Subcutaneous abdominal adipose tissue (tissue), 5 donors: ENCODE measurements around the gene ULK3.
A peak's percentile ranks its signal among the peaks of the same experiment; 100 is the strongest.

ENCODE experiments used
- H3K27ac ChIP-seq: one replicate; pipeline ENCODE4 v1.7.0; 2013; ENCODE audit warnings: low read depth, mild to moderate bottlenecking, inconsistent platforms, low read length, moderate library complexity
- H3K27me3 ChIP-seq, 5 donors: one replicate each; pipeline ENCODE4 v1.7.0; 2013; ENCODE audit warnings: low read length in 5 of 5, inconsistent platforms in 1 of 5; ENCODE audit not compliant: control insufficient read depth in 5 of 5, insufficient read depth in 4 of 5
- H3K36me3 ChIP-seq, 5 donors: one replicate each; pipeline ENCODE4 v1.7.0; 2013; ENCODE audit warnings: low read length in 5 of 5; ENCODE audit not compliant: control insufficient read depth in 5 of 5, insufficient read depth in 5 of 5
- H3K4me1 ChIP-seq, 5 donors: one replicate each; pipeline ENCODE4 v1.7.0; 2013; ENCODE audit warnings: low read length in 5 of 5, mild to moderate bottlenecking in 3 of 5, moderate library complexity in 1 of 5; ENCODE audit not compliant: control insufficient read depth in 5 of 5, insufficient read depth in 5 of 5
- H3K4me3 ChIP-seq, 5 donors: one replicate each; pipeline ENCODE4 v1.7.0; 2013; ENCODE audit warnings: low read length in 5 of 5, low read depth in 1 of 5
- H3K9ac ChIP-seq, 5 donors: one replicate each; pipeline ENCODE4 v1.7.0; 2013; ENCODE audit warnings: low read length in 5 of 5, mild to moderate bottlenecking in 4 of 5, moderate library complexity in 3 of 5
- H3K9me3 ChIP-seq, 5 donors: one replicate each; pipeline ENCODE4 v1.7.0; 2013; ENCODE audit warnings: low read length in 5 of 5; ENCODE audit not compliant: control insufficient read depth in 5 of 5
- donor health status: healthy.
- donor health status: healthy.
- donor health status: healthy.
- donor health status: healthy.
- donor health status: healthy.

The ULK3 gene

DNA sequence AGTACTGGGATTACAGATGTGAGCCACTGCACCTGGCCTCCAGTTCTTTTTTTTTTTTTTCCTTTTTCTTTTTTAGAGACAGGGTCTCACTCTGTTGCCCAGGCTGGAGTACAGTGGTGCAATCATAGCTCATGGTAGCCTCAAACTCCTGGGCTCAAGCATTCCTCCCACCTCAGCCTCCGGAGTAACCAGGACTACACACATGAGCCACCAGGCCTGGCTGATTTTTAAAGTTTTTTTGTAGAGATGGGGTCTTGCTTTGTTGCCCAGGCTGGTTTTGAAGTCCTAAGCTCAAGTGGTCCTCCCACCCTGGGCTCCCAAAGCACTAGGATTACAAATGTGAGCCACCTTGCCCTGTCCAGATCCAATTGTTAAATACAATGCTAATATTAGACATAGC lies 13.6 kb upstream of the ULK3 start:
- H3K27ac ChIP-seq = no peak overlapping the region
- peaks cover 3 to 36% (median 16%) of the 10 kb centered on the region in 5 donors for H3K4me1 ChIP-seq
- no peaks in the 10 kb centered on the region for H3K9me3 ChIP-seq
- H3K9ac ChIP-seq = no peak overlapping the region
- H3K4me3 ChIP-seq = no peak overlapping the region
- H3K27me3 ChIP-seq = no peaks in the 10 kb centered on the region
- H3K36me3 ChIP-seq = peaks cover 2 to 35% (median 30%) of the 10 kb centered on the region in 5 donors

DNA sequence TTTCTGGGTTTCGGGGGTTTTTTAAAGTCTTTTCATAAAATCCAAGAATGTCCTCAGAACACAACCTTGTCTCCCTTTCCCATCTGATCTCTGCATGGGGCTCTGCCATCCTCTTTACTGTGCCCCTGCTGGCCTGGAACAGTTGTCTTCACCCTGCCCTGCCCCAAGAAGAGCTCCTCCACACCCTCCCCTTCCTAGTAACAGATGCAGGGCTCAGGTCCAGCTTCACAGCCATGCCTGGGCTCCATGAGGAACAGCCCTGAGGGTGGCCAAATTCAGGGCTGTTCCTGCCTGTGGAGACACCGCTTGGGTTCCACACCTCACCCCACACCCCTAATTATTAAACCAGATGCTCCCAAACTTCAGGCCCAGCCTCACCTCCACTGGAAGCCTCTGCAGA lies 12.9 kb upstream of the ULK3 start:
- H3K36me3 ChIP-seq = peaks cover 3 to 42% (median 36%) of the 10 kb centered on the region in 5 donors

DNA sequence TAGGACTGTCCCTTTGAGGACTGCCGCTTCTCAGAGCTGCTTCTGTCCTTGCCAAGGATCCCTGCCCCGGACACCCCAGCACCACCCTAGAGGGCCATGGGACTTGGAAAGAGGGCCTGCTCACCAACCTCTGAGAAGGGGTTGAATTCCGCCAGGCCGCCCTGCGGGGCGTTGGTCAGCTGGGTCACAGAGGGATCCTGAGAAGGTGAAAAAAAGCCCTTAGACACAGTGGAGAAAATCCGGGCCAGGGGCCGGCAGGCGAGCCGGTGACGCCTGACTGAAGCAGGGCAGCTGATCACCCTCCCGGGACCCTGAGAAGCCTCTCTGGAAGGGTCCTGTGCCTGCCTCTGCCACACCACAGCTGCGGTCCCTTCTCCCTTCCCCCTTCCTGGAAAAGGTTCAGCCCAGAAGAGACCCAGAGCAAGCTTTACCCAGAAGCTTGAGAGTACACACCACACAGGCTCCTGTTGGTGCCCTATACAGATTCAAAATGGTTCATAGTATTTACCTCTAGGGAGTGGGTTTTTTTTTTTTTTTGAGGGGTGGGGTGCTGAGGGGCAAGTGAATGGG lies 11.6 kb upstream of the ULK3 start:
- Histone ChIP-seq H3K9ac (peak overlapping the region in 1 of 5 donors; percentile 14), H3K27ac (no peak overlapping the region), H3K4me1 (peaks cover 3 to 32% (median 16%) of the 10 kb centered on the region in 5 donors), H3K4me3 (no peak overlapping the region), H3K9me3 (no peaks in the 10 kb centered on the region), H3K36me3 (peaks cover 3 to 55% (median 50%) of the 10 kb centered on the region in 5 donors), H3K27me3 (no peaks in the 10 kb centered on the region)

More for the DNA sequence above, 12.9 kb upstream of the ULK3 start:
- H3K4me3 ChIP-seq = no peak overlapping the region
- no peaks in the 10 kb centered on the region for H3K27me3 ChIP-seq
- H3K27ac ChIP-seq = no peak overlapping the region
- no peak overlapping the region for H3K9ac ChIP-seq
- no peaks in the 10 kb centered on the region for H3K9me3 ChIP-seq
- peaks cover 3 to 36% (median 16%) of the 10 kb centered on the region in 5 donors for H3K4me1 ChIP-seq

DNA sequence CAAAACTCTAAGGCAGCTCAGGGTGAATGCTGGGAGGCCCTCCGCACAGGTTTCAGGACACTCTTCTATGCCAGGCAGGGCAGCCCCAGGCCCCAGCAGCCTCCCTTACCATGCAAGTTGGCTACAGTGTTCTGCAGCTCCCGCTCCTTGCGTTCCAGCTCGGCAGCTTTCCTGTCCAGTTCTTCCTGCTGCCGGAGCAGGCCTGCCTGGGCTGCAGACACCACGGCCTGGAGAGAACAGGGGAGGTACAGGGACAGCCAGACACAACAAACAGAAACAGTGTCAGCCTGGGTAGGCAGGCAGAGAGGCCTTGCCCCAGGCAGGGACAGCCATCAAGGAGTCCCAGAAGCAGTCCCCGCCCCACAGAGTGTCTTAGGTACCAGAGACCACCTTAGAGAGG lies 9.0 kb upstream of the ULK3 start:
- no peak overlapping the region for H3K4me3 ChIP-seq
- H3K9me3 ChIP-seq = no peaks in the 10 kb centered on the region
- no peak overlapping the region for H3K27ac ChIP-seq
- H3K27me3 ChIP-seq = no peaks in the 10 kb centered on the region
- H3K9ac ChIP-seq = no peak overlapping the region
- H3K36me3 ChIP-seq = peaks cover 3 to 76% (median 67%) of the 10 kb centered on the region in 5 donors
- H3K4me1 ChIP-seq = peaks cover 0 to 8% (median 7%) of the 10 kb centered on the region in 5 donors

DNA sequence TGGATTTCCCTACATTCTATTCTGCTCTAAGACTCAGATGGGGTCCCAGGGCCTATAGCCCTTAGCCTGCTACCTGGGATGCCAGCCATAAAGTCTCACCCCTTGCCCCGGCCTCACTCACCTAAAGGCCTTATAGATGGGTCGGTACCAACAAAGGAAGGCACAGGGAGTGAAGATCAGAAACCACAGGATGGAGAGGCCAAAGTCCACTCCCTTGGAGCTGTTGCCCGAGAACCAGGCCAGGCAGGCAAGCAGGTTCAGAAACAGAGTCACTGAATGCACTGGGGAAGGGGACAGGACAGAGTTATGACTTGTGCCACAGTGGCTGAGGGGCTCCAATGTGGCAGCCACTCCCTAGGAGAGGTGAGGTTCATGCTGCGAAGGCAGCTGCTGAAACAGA lies 7.4 kb upstream of the ULK3 start:
- Histone ChIP-seq H3K4me1 (peaks cover 0 to 7% (median 3%) of the 10 kb centered on the region in 5 donors), H3K9ac (no peak overlapping the region), H3K9me3 (no peaks in the 10 kb centered on the region), H3K4me3 (no peak overlapping the region), H3K27ac (no peak overlapping the region), H3K27me3 (no peaks in the 10 kb centered on the region), H3K36me3 (peaks cover 3 to 81% (median 73%) of the 10 kb centered on the region in 5 donors)

DNA sequence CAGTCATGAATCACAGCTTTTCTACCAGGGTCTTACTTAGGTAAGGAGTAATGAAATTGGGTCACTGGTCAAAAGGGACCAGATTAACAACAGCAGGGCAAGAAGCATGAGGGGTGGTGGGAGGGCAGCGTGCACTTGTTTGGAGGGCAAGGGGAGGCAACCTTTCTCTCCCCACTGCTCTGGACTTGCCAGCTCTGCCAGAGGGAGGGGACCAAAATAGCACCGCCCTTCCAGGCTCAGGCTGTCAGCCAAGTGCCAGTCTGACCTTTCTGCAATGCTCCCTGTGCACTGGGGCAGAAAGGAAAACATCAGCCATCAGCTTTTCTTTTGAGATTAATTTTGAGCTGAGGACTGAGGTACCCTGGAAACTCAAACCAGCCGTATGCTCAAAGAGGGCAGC lies 4.5 kb upstream of the ULK3 start:
- H3K36me3 ChIP-seq = peaks cover 3 to 74% (median 63%) of the 10 kb centered on the region in 5 donors
- H3K27ac ChIP-seq = no peak overlapping the region
- peaks cover 0 to 24% (median 22%) of the 10 kb centered on the region in 5 donors for H3K4me1 ChIP-seq
- H3K9me3 ChIP-seq = no peaks in the 10 kb centered on the region
- no peaks in the 10 kb centered on the region for H3K27me3 ChIP-seq
- H3K4me3 ChIP-seq = no peak overlapping the region
- no peak overlapping the region for H3K9ac ChIP-seq

DNA sequence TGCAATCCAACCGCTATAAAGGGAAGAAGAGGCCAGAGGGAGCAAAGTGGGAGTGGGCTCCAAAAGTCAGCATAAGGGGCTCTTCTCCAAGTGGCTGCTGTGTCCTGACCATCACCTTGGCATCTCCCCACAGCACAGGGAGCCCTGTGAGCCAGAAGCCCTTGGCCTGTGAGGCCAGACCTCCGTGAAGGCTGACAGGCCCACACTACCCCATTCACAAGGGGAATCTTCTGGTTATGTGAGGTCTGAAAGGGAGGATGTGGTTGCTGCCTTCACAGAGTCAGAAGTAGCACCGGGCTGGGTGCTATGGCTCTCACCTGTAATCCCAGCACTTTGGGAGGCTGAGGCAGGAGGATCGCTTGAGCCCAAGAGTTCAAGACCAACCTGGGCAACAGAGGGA lies 2.6 kb upstream of the ULK3 start:
- Histone ChIP-seq H3K27ac (no peak overlapping the region), H3K36me3 (peaks cover 0 to 55% (median 44%) of the 10 kb centered on the region in 5 donors), H3K9me3 (no peaks in the 10 kb centered on the region), H3K27me3 (no peaks in the 10 kb centered on the region), H3K9ac (peak overlapping the region in 1 of 5 donors; percentile 28), H3K4me3 (no peak overlapping the region), H3K4me1 (peaks cover 2 to 36% (median 27%) of the 10 kb centered on the region in 5 donors)

DNA sequence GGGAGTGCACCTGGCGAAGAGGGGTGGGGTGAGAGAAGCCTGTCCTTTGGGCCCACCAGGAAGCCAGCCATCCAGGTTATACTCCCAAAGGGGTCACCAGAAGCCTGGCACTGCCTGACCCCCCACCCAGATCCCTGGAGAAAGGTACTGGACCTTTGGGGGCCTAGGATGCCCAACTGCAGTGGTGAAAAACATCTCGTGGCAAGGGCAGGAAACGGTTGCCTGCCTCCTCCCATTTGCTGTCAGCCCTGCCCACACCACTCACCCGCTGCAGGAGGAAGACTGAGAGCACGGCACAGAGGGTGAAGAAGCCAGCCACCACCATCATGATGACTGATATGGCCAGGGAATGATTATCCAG lies 2.2 kb upstream of the ULK3 start:
- peaks cover 2 to 36% (median 27%) of the 10 kb centered on the region in 5 donors for H3K4me1 ChIP-seq
- no peak overlapping the region for H3K4me3 ChIP-seq
- no peaks in the 10 kb centered on the region for H3K9me3 ChIP-seq
- H3K27ac ChIP-seq = no peak overlapping the region
- H3K36me3 ChIP-seq = peaks cover 0 to 53% (median 40%) of the 10 kb centered on the region in 5 donors
- H3K27me3 ChIP-seq = no peaks in the 10 kb centered on the region
- peak overlapping the region in 1 of 5 donors; percentile 28 for H3K9ac ChIP-seq

DNA sequence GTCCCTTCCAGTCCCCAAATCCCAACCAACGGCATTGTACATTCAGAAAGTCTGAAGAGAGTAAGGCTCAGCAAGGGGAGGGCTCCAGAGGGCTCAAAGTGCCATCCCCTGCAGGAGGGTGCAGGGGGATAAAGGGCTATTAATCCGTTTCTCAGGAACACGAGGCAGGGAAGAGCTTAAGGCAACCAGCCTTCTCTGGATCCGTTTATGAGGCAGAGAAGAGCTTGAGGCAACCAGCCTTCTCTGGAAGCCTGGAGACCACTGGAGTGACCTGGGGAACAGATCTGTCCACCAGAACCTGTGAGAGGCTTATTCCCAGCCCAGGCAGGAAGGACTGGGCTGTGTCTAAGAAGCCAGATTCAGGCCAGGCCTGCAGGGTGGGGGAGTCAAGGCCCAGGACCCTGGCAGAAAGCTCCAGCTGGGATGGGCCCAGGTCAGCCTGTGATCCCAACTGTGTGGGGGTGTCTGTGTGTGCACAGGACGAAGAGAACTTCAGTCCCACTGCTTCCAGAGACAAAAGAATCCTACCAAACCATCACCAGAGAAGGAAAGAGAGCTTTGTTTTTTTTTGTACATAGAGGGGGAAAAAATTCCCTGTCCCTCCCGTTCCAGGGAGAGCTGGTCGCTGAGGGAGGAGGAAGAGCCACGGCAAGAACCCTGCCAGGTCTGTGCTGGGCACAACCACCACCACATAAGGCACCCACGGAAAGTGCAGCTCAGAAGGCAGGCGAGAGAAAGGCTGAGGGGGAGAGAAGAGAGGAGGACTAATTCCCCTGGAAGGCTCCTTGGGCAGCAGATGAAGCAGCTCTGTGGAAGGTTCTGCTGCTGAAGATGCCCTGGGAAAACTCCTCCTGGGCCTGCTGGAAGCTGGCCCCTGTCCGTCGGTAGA lies 1.6 kb upstream of the ULK3 start:
- no peak overlapping the region for H3K4me3 ChIP-seq
- no peaks in the 10 kb centered on the region for H3K9me3 ChIP-seq
- peak overlapping the region; percentile 84 for H3K27ac ChIP-seq
- peak overlapping the region in 3 of 5 donors; percentile 20 to 84 (median 30) for H3K9ac ChIP-seq
- peaks cover 2 to 36% (median 27%) of the 10 kb centered on the region in 5 donors for H3K4me1 ChIP-seq
- H3K36me3 ChIP-seq = peaks cover 0 to 53% (median 36%) of the 10 kb centered on the region in 5 donors
- no peaks in the 10 kb centered on the region for H3K27me3 ChIP-seq

DNA sequence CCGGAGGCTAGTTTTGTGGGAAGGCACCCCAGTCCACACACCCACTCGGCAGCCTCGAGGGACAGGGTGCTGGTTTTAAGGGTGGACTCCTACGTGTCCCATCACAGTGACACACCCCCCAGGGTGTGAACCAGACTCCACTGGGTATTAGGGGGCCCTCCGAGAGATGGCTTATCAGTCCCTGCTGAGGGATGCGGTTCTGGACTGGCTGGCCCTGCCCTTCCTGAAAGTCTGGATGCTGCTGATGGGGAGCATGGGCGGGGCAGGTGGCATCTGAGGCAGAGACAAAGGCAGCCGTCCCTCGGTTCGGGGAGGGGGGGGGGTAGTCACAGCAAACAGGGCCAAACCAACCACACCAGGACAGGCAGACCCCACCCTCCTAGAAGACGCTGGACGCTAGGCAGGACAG lies 939 bp upstream of the ULK3 start:
- peak overlapping the region; percentile 84 for H3K27ac ChIP-seq
- H3K9ac ChIP-seq = peak overlapping the region; percentile 30 to 86 (median 81)
- peak overlapping the region in 3 of 5 donors; percentile 60 to 95 (median 88) for H3K4me3 ChIP-seq
- H3K4me1 ChIP-seq = peaks cover 2 to 36% (median 27%) of the 10 kb centered on the region in 5 donors
- peaks cover 0 to 54% (median 39%) of the 10 kb centered on the region in 5 donors for H3K36me3 ChIP-seq
- H3K9me3 ChIP-seq = no peaks in the 10 kb centered on the region
- no peaks in the 10 kb centered on the region for H3K27me3 ChIP-seq
